ENCODE results near the gene KLK8. TPM values are rescaled to one million over a fixed set of nuclear protein-coding genes. Genes with fewer than 3 reads are reported as not detected.

Gene KLK8
- polyA plus RNA-seq, 3 donors, result 0.97 to 6.6 (median 1.3) TPM

- no peak overlapping the region for H3K27ac ChIP-seq (ENCODE audit: low read depth, low read length)
- 28 to 33% (median 28%) methylated on average over 7 of the region's 7 CpGs for WGBS, 3 donors
Observed at GRCh38 chr19:50968716-50969412, 32.5 kb downstream of the KLK8 start.

DNA sequence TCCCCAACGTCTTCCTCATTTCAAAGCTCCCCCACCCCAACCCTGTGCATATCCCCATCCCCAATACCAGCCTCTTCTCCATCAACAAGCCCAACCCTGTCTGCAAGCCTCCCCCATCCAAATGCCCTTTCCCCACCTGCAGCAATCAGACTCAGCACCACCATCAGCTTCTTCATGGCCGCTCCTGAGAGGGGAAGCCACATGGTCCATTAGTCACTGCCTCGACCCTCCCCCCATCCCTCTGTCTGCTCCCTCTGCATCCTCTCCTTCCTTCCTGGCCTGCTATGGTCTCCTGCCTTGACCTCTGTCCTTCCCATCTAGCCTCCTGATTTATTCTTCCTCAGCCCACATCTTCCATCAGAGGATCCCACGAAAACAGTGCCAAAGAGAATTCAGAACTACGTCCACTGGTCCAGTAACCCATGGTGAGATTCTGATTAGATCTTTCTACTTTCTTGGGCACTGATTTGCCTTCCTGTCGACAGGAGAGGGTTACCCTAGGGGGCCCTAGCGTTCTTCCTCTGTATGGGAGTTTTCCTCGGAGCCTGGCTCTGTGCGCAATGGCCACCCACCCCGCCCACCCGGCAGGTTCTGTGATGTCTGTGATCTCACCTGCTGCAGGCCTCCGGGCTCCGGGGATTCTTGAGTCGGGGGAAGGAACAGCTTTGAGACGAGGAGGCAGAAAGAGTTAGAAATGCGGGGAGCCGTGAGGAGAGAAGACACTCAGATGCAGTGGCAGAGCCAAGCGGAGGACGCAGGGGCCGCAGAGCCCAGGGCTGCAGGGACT lies 33.3 kb downstream of the KLK8 start:
- H3K27ac ChIP-seq (ENCODE audit: low read depth, low read length), result no peak overlapping the region
- 25 to 27% (median 26%) methylated on average over 17 to 20 of the region's 20 CpGs for WGBS, 3 donors

- WGBS, 3 donors, result 59 to 91% (median 88%) methylated on average over 3 of the region's 3 CpGs
- no peak overlapping the region for H3K27ac ChIP-seq (ENCODE audit: low read depth, low read length)
Observed at GRCh38 chr19:50964266-50964665, 37.1 kb downstream of the KLK8 start.

DNA sequence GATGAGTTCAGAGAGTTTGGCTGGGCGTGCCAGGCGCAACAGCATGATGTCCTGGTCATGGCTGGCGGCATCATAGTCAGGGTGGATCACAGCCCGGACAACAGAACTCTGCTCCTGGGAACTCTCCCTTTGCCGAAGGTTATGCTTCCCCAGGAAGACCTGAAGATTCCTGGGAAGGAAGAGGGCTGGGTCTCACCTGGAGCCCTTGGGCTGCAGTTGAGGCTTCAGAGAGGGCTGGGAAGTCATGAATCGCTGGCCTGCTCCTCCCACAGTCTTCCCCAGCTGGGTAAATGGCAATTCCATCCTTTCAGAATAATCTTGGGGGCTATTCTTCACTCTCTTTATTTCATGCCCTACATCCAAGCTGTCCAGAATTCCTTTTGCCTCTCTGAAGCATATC lies 38.0 kb downstream of the KLK8 start:
- 79 to 88% (median 85%) methylated on average over 6 of the region's 6 CpGs for WGBS, 3 donors
- no peak overlapping the region for H3K27ac ChIP-seq (ENCODE audit: low read depth, low read length)

DNA sequence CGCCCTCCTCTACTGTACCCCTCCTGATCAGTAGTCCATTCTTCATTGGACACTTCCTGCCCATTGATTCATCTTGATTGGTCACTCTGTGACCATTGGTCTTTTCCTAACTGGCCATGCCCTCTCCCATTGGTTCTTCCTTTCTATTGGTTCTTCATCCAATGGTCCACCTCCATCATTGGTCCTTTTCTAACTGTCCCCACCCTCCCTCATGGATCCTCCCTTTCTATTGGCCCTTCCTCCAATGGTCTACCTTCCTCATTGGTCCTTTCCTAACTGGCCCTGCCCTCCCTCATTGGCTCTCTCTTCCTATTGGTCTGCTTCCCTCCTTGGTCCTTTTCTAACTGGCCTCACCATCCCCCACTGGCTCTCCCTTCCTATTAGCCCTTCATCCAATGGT lies 39.2 kb downstream of the KLK8 start:
- WGBS, 3 donors, result 60 to 97% (median 94%) methylated on average over 1 of the region's 1 CpG
- no peak overlapping the region for H3K27ac ChIP-seq (ENCODE audit: low read depth, low read length)

GRCh38 chr19:50959731-50960500 lies 41.5 kb downstream of the KLK8 start:
- 46 to 55% (median 47%) methylated on average over 6 to 7 of the region's 9 CpGs for WGBS, 3 donors
- H3K27ac ChIP-seq (ENCODE audit: low read depth, low read length), result no peak overlapping the region

DNA sequence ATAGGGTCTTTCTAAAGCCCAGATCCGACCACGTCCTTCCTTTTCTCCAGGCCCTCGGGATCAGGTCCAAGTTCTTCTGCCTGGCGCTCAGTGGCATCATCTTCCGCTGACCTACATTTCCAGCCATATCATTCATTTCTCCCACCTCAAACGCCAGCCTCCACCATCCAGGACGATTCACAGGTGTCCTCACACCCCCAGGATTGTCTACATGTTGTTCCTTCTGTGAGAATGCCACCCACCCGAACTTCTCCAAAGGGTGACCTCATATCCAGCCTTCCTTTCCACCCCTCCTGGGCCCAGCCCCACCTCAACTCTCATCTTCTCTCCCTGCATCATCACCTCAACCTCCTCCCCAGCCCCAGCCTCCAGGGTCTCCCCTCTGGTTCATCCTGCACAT lies 43.8 kb downstream of the KLK8 start:
- H3K27ac ChIP-seq (ENCODE audit: low read depth, low read length), result no peak overlapping the region
- WGBS, 3 donors, result 61 to 66% (median 65%) methylated on average over 8 of the region's 8 CpGs

- no peak within 1 kb of the TSS for H3K27ac ChIP-seq (ENCODE audit: low read depth, low read length)
- 10 to 16% (median 14%) methylated on average over 6 to 7 of the region's 7 CpGs for WGBS, 3 donors
Observed at GRCh38 chr19:50952910-50953309, 48.5 kb downstream of the KLK8 start, which contains the start of gene KLK5. KLK5 (minus strand) TSS chr19:50953038; CDS start chr19:50952657, 381 bp downstream.

DNA sequence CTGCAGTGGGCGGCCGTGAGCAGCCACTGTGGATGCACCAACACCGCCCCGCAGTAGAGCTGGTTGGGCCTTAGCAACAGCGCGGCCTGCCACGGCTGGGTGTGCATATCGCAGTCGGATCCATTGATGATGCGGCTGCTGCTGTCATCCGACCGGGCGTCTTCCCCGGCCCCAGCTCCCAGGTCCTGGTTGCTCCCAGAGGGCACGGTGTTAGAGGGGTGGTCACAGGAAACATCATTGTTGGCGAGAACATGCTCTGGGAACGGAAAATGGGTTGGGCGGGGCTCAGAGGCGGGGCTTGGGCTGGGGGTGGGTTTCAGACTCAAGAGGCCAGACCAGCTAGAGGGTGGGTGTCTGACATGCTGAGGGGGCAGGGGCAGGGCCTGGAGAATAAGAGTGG lies 51.5 kb downstream of the KLK8 start:
- no peak overlapping the region for H3K27ac ChIP-seq (ENCODE audit: low read depth, low read length)
- WGBS, 3 donors, result 53 to 62% (median 56%) methylated on average over 19 of the region's 19 CpGs

DNA sequence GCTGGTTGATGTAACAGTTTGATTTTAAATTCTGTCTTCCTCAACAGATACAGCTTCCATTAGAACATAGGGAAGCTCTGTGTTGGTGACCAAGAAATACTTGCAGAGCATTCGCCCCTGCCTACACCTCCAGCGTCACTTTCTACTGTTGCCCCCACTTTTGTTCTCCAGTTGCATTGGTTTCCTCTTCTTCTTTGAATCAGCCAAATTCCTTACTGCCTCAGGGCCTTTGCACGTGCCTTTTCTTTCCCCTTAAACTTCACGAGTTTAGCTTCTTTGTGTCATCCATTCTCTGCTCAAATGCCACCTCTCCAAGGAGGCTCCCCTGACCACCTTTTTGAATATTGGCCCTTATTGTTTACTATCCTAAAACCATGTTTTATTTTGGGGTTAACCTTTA lies 54.3 kb downstream of the KLK8 start:
- 66 to 86% (median 84%) methylated on average over 4 of the region's 4 CpGs for WGBS, 3 donors
- no peak overlapping the region for H3K27ac ChIP-seq (ENCODE audit: low read depth, low read length)

Other genes starting within 250 kb of the KLK8 start
- gene GPR32, start 231.1 kb downstream of the KLK8 start, polyA plus RNA-seq, result not detected
- gene ACP4, start 211.2 kb downstream of the KLK8 start, polyA plus RNA-seq, result not detected
- 1,000 to 10,000 TPM in 1 of 3 donors, under 1 TPM in 1, not detected in 1; 0.92 to 1,524 TPM for gene KLK1, start 177.8 kb downstream of the KLK8 start, polyA plus RNA-seq
- under 1 TPM in 1 of 3 donors, not detected in 2; 0.10 TPM for gene KLK15, start 168.0 kb downstream of the KLK8 start, polyA plus RNA-seq
- gene KLK3, start 146.7 kb downstream of the KLK8 start, polyA plus RNA-seq, result under 1 TPM in 1 of 3 donors, not detected in 2; 0.05 TPM
- gene KLK2, start 128.2 kb downstream of the KLK8 start, polyA plus RNA-seq, result under 1 TPM in 1 of 3 donors, not detected in 2; 0.03 TPM
- not detected for gene KLK4, start 90.2 kb downstream of the KLK8 start, polyA plus RNA-seq
- gene KLK5, start 48.6 kb downstream of the KLK8 start, polyA plus RNA-seq, result 1 to 10 TPM in 1 of 3 donors, under 1 TPM in 1, not detected in 1; 0.28 to 1.3 TPM
- under 1 TPM in 2 of 3 donors, not detected in 1; 0.03 to 0.18 TPM for gene KLK6, start 32.0 kb downstream of the KLK8 start, polyA plus RNA-seq
- gene KLK7, start 17.7 kb downstream of the KLK8 start, polyA plus RNA-seq, result 1 to 10 TPM in 1 of 3 donors, under 1 TPM in 2; 0.03 to 1.3 (median 0.86) TPM
- gene KLK10, start 18.1 kb upstream of the KLK8 start, polyA plus RNA-seq, result 1 to 10 TPM in 1 of 3 donors, under 1 TPM in 2; 0.15 to 1.3 (median 0.90) TPM
- gene KLK11, start 25.0 kb upstream of the KLK8 start, polyA plus RNA-seq, result 10 to 100 TPM in 1 of 3 donors, 1 to 10 TPM in 2; 4.3 to 12.1 (median 9.5) TPM
- under 1 TPM in 1 of 3 donors, not detected in 2; 0.55 TPM for gene KLK12, start 33.4 kb upstream of the KLK8 start, polyA plus RNA-seq
- 1 to 10 TPM in 2 of 3 donors, not detected in 1; 1.2 to 1.3 TPM for gene KLK13, start 63.5 kb upstream of the KLK8 start, polyA plus RNA-seq
- gene KLK14, start 81.3 kb upstream of the KLK8 start, polyA plus RNA-seq, result under 1 TPM in 2 of 3 donors, not detected in 1; 0.07 to 0.20 TPM
- 1 to 10 TPM; 1.2 to 4.9 (median 3.2) TPM for gene CTU1, start 106.8 kb upstream of the KLK8 start, polyA plus RNA-seq
- 1 to 10 TPM in 2 of 3 donors, under 1 TPM in 1; 0.78 to 7.1 (median 4.3) TPM for gene SIGLEC9, start 123.3 kb upstream of the KLK8 start, polyA plus RNA-seq
- 1 to 10 TPM in 2 of 3 donors, under 1 TPM in 1; 0.59 to 5.1 (median 2.3) TPM for gene SIGLEC7, start 140.7 kb upstream of the KLK8 start, polyA plus RNA-seq
- gene CD33, start 223.5 kb upstream of the KLK8 start, polyA plus RNA-seq, result 10 to 100 TPM in 1 of 3 donors, 1 to 10 TPM in 2; 1.5 to 10.6 (median 6.7) TPM
- not detected for gene SIGLECL1, start 249.5 kb upstream of the KLK8 start, polyA plus RNA-seq

Measured in adipose tissue (tissue), 3 donors.